Smooth muscle cell (in vitro differentiated cells): Measurements from ENCODE around the gene SDHD. TPM values are rescaled to one million over a fixed set of nuclear protein-coding genes. Genes with fewer than 3 reads are reported as not detected.

ENCODE experiments used
- DNase-seq: peaks from one replicate; lab custom pipeline; 2025; ENCODE audit not compliant: unreplicated experiment; lab: John Stamatoyannopoulos, UW
- H2AFZ ChIP-seq: fragments of 200-600 bp; sonication (generic); 2 replicates; pipeline ENCODE4 v1.6.0; 2016; ENCODE audit warnings: antibody characterized with exemption, low read depth, mild to moderate bottlenecking
- H3F3A ChIP-seq: fragments of 200-600 bp; sonication (generic); 2 replicates; pipeline ENCODE4 v1.6.0; 2017; ENCODE audit warnings: antibody characterized with exemption, low read depth
- H3K27ac ChIP-seq: fragments of 200-600 bp; sonication (generic); 2 replicates; pipeline ENCODE4 v1.5.1; 2016; ENCODE audit warnings: low read depth, mild to moderate bottlenecking
- H3K27me3 ChIP-seq: fragments of 200-600 bp; sonication (generic); 2 replicates; pipeline ENCODE4 v1.6.1; 2016; ENCODE audit warnings: low read depth, mild to moderate bottlenecking
- H3K36me3 ChIP-seq: fragments of 200-600 bp; sonication (generic); 2 replicates; pipeline ENCODE4 v1.5.1; 2016; ENCODE audit warnings: low read depth
- H3K4me1 ChIP-seq: fragments of 200-600 bp; sonication (generic); 2 replicates; pipeline ENCODE4 v1.5.1; 2016; ENCODE audit warnings: low read depth
- H3K4me2 ChIP-seq: fragments of 200-600 bp; sonication (generic); 2 replicates; pipeline ENCODE4 v1.6.0; 2016; ENCODE audit warnings: mild to moderate bottlenecking
- H3K4me3 ChIP-seq: fragments of 200-600 bp; sonication (generic); 2 replicates; pipeline ENCODE4 v1.5.1; 2016; ENCODE audit warnings: mild to moderate bottlenecking
- H3K79me2 ChIP-seq: fragments of 200-600 bp; sonication (generic); 2 replicates; pipeline ENCODE4 v1.6.0; 2016; ENCODE audit warnings: low read depth, mild to moderate bottlenecking
- H3K9ac ChIP-seq: fragments of 200-600 bp; sonication (generic); 2 replicates; pipeline ENCODE4 v1.6.0; 2016; ENCODE audit warnings: low read depth
- H3K9me3 ChIP-seq: fragments of 200-600 bp; sonication (generic); replicated peaks from 2 replicates; pipeline ENCODE4 v1.5.1; 2016; ENCODE audit warnings: low read depth
- H4K20me1 ChIP-seq: fragments of 200-600 bp; sonication (generic); 2 replicates; pipeline ENCODE4 v1.6.0; 2016; ENCODE audit warnings: low read depth
- WGBS: methylation state at CpG from one replicate; pipeline ENCODE4 v1.1.7; 2016; ENCODE audit warnings: low lambda C conversion rate; 5-methylcytosine and 5-hydroxymethylcytosine counted together
- polyA plus RNA-seq: library from polyadenylated mRNA; unstranded; fragments of >200 nt; fragmentation: Nextera tagmentation; extraction: Ambion mirVana; gene quantifications from 2 replicates; pipeline ENCODE4 v1.2.1, GENCODE V29; 2016
- total RNA-seq: library from RNA; depleted of rRNA; stranded (reverse); fragments of >200 nt; gene quantifications from 2 replicates; pipeline ENCODE4 v1.2.3, GENCODE V29; 2014
- TF ChIP-seq, protein P1 (sequence below): fragments of 200-600 bp; sonication (generic); IDR thresholded peaks from 2 replicates; pipeline ENCODE4 v1.5.1; 2017; ENCODE audit warnings: borderline replicate concordance, mild to moderate bottlenecking, antibody characterized with exemption; ENCODE audit not compliant: insufficient read depth, poor library complexity, severe bottlenecking

SDHD gene
- total and polyA plus RNA-seq, 2 experiments from 2014 or later = 91.6 to 95.9 TPM

DNA sequence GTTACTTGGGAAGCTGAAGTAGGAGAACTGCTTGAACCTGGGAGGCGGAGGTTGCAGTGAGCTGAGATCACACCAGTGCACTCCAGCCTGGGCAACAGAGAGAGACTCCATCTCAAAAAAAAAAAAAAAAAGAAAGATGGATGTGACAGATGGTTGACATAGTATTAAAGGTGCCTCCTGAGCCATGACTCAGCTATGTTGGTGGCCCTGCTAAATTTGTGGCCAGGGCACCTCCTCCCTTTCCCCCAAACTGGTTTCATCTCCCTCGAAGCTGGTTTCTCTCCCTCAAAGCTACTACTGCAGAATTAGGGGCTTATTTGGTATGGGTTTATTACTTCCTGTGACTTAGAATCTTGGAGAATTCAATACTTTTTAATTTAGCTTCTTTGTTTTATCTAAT is 31.5 kb downstream of the SDHD start:
- H3K36me3 ChIP-seq = no peaks in the 10 kb centered on the region
- TF ChIP-seq, protein P1, sequence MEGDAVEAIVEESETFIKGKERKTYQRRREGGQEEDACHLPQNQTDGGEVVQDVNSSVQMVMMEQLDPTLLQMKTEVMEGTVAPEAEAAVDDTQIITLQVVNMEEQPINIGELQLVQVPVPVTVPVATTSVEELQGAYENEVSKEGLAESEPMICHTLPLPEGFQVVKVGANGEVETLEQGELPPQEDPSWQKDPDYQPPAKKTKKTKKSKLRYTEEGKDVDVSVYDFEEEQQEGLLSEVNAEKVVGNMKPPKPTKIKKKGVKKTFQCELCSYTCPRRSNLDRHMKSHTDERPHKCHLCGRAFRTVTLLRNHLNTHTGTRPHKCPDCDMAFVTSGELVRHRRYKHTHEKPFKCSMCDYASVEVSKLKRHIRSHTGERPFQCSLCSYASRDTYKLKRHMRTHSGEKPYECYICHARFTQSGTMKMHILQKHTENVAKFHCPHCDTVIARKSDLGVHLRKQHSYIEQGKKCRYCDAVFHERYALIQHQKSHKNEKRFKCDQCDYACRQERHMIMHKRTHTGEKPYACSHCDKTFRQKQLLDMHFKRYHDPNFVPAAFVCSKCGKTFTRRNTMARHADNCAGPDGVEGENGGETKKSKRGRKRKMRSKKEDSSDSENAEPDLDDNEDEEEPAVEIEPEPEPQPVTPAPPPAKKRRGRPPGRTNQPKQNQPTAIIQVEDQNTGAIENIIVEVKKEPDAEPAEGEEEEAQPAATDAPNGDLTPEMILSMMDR = no peak
- no peaks in the 10 kb centered on the region for H4K20me1 ChIP-seq
- no peak for DNase-seq
- H3K4me1 ChIP-seq = no peaks in the 10 kb centered on the region
- H3K9ac ChIP-seq = no peak overlapping the region
- no peak overlapping the region for H3K4me2 ChIP-seq
- 90% methylated on average over 2 of the region's 2 CpGs for WGBS
- H3F3A ChIP-seq = peaks cover 5% of the 10 kb centered on the region
- no peak overlapping the region for H3K4me3 ChIP-seq
- H3K79me2 ChIP-seq = no peaks in the 10 kb centered on the region
- no peaks in the 10 kb centered on the region for H3K27me3 ChIP-seq
- no peaks in the 10 kb centered on the region for H3K9me3 ChIP-seq
- no peak overlapping the region for H3K27ac ChIP-seq
- no peak overlapping the region for H2AFZ ChIP-seq

DNA sequence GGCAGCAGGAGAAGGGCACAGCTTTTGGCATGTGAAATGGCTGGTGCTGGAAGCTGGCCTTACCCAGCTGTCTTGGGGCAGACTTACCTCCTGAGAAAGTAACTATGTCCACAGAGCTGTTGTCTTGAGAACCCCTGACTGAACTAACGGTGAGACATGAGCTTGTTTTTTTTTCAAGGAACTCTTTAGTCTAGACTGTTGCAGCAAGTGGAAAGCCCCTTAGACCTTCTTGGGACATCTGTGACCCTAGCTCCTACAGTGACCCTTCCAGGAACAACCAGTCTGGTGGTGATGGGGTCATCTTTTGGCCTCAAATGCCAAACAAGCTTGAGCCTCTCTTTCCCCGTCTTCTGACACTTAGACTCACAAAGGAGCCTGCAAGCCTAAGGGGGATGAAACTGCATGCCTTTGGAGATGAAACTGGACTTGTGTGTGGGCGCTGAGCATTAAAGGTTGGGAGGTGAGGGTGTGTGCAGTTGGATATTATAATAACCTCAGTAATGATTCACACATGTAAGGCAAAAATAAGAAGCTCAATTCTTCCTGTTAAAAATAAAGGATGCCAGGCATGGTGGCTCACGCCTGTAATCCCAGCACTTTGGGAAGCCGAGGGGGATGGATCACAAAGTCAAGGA is 35.4 kb downstream of the SDHD start:
- DNase-seq = no peak
- Histone ChIP-seq H3K79me2 (no peaks in the 10 kb centered on the region), H3K27ac (no peak overlapping the region), H3K9me3 (no peaks in the 10 kb centered on the region), H3K4me2 (no peak overlapping the region), H3F3A (peaks cover 5% of the 10 kb centered on the region), H4K20me1 (no peaks in the 10 kb centered on the region), H3K4me1 (no peaks in the 10 kb centered on the region), H3K9ac (no peak overlapping the region), H2AFZ (no peak overlapping the region), H3K4me3 (no peak overlapping the region), H3K27me3 (no peaks in the 10 kb centered on the region), H3K36me3 (no peaks in the 10 kb centered on the region)
- WGBS = 87% methylated on average over 5 of the region's 5 CpGs
- TF ChIP-seq, protein P1 = no peak

DNA sequence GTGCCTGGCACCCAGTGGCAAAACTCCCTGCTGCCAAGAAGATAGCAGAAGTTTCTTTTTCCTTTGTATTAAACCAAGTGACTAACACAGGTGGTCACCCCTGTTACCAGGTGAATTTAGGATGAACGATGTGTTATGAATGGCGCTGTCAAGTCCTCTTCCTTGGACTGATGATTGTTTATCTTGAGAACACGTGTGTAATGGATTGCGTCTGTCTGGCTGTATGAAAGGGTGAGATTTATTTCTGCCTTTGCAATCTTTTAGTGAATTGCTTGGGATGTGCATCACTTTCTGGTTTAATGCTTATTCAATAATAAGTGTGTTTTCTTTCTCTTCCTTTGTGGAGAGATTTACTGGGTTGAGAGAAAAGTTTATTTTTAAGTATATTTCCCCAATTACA is 36.5 kb downstream of the SDHD start:
- TF ChIP-seq, protein P1 = no peak
- H3K9me3 ChIP-seq = no peaks in the 10 kb centered on the region
- no peak for DNase-seq
- WGBS = 90% methylated on average over 4 of the region's 4 CpGs
- H2AFZ ChIP-seq = no peak overlapping the region
- peaks cover 5% of the 10 kb centered on the region for H3F3A ChIP-seq
- no peaks in the 10 kb centered on the region for H3K27me3 ChIP-seq
- no peaks in the 10 kb centered on the region for H4K20me1 ChIP-seq
- H3K36me3 ChIP-seq = no peaks in the 10 kb centered on the region
- H3K79me2 ChIP-seq = no peaks in the 10 kb centered on the region
- no peak overlapping the region for H3K27ac ChIP-seq
- no peak overlapping the region for H3K4me3 ChIP-seq
- no peak overlapping the region for H3K9ac ChIP-seq
- no peak overlapping the region for H3K4me2 ChIP-seq
- no peaks in the 10 kb centered on the region for H3K4me1 ChIP-seq

DNA sequence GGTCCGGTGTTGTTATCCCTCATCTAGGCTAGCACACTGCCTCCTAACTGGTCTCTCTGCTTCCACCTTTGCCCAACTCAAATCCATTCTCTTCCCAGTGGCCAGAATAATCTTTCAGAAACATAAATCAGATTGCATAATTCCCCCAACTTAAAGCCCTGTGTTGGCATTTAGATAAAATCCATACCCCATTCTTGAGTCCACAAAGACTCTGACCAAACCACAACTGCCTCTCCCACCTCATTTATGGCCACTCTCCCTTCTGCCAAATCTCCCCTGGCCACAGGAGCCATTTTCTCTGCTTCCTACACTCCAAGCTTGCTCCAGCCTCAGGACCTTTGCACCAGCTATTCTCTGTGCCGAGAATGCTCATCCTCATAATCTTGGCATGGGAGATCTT is 40.4 kb downstream of the SDHD start:
- Histone ChIP-seq H3K27ac (no peak overlapping the region), H3K4me3 (no peak overlapping the region), H3K4me1 (no peaks in the 10 kb centered on the region), H3K9me3 (no peaks in the 10 kb centered on the region), H3K79me2 (no peaks in the 10 kb centered on the region), H3K36me3 (no peaks in the 10 kb centered on the region), H3K9ac (no peak overlapping the region), H3F3A (no peaks in the 10 kb centered on the region), H2AFZ (no peak overlapping the region), H3K27me3 (no peaks in the 10 kb centered on the region), H4K20me1 (no peaks in the 10 kb centered on the region), H3K4me2 (no peak overlapping the region)
- no peak for DNase-seq
- TF ChIP-seq, protein P1 = no peak
- WGBS = 98% methylated on average over 2 of the region's 2 CpGs
